ENCODE results near the gene TMEM31.

Gene TMEM31, protein sequence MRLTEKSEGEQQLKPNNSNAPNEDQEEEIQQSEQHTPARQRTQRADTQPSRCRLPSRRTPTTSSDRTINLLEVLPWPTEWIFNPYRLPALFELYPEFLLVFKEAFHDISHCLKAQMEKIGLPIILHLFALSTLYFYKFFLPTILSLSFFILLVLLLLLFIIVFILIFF

DNA sequence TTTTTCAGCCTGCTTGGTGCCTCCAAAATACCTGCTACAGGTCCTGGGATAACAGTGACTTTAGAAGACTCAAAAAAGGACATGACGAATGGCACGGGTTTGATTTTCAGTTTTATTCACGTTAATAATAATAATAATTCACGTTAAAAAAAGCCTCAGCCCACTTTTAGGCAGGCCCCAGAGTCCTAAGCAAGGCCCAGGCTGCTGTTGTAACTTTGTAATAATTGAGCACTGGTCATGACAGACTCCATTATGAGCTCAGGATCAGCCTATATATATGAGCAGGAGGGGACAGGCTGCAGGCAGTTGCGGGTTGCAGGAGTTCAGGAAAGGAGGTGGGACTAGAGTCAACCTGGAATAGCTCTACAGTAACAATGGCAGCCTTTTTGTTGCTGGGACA lies at the start of gene TMEM31:
Gene TMEM31, plus strand, starts transcription at position 301 of the 400 bp plus-strand sequence. CDS start 1,350 bp downstream, outside the sequence.
- no peak for DNase-seq

DNA sequence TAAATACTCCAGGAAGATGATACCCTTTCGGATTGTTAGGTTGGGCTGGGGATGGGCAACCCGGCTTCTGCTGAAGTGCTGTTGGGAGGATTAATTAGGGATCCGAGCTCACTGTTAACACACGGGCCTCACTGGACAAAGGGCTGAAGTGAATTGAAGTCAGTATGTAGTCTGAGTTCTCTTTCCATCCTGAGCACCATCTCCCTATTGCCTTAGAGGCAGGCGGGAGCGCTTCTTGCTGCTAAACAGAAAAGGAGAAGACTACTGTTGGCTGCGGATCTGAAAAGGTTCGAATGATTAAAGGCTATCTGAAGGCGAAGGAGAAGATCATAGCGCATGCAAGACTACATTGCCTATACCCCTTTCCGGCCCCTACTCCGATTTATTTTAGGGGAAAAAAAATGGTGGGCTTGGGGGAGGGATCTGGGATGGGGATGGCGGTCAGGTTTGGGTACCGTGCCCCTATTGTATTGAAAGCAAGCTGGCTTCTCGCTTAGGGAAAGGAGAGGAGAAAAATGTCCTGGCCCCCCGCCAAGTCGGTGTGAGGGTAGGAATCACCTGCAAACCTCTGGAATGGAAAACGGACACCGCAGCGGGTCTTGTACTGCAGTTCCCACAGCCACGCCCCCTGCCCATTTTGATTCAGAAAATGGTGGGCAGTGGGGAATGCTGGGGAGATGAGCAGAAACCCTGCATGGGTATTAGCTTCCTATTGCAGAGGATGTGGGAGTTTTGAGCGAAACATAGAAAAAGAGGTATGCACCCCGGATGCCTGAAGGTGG lies 46.5 kb upstream of the TMEM31 start:
- DNase-seq, result no peak

DNA sequence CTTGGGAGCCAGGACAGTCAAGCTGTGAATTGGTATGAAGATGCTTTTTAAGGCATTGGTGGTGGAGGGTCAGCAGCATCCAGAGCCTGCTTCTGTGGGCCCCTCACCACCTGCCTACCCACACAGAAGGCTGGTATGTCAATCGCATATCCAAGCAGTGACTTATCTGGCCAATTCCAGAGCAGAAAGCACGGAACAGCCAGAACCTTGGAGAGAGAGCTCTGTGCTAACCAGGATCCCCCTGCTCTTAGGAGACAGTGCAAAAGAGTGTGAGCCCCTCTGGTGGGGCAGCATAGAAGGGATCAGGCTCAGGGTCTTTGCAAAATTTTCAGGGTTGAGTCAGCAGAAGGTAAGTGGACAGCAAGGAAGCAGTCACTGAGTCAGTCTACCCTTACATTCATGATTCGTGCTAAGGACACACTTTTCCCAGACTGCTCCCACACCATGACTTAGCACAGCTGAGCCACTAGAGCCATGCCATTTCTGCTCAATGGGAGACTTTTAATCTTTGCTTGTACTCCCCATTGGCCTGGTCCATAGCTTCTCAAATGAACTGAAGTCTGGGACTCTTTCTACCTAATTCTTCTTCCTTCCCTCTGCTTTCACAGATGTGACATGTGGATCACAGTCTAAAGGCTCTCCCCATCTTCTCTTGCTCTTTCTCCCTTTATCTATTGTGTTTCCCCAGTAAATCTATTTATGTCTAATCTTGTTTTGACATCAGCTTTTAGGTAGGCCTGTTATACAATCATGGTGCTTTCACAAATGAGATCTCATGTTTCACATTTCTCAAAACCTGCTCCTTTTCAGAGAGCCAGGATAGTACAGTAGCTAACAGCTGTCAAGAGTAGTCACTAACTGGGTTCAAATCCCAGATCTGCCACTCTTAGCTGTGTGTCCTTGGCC lies 44.3 kb upstream of the TMEM31 start:
- no peak for DNase-seq

DNA sequence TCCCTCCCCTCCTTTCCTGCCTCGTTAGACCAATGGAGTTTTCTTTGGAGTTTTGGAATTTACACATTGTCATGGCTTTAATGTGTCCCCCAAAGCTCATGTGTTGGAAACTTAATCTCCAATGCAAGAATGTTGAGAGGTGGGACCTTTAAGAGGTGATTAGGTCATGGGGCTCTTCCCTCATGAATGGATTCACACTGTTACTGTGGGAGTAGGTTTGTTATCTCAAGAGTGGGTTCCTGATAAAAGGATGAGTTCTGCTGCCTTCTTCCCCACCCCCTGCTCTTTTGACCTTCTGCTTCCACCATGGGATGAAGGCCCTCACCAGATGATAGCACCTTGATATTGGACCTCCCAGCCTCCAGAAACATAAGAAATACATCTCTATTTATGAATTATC lies 41.0 kb upstream of the TMEM31 start:
- no peak for DNase-seq

DNA sequence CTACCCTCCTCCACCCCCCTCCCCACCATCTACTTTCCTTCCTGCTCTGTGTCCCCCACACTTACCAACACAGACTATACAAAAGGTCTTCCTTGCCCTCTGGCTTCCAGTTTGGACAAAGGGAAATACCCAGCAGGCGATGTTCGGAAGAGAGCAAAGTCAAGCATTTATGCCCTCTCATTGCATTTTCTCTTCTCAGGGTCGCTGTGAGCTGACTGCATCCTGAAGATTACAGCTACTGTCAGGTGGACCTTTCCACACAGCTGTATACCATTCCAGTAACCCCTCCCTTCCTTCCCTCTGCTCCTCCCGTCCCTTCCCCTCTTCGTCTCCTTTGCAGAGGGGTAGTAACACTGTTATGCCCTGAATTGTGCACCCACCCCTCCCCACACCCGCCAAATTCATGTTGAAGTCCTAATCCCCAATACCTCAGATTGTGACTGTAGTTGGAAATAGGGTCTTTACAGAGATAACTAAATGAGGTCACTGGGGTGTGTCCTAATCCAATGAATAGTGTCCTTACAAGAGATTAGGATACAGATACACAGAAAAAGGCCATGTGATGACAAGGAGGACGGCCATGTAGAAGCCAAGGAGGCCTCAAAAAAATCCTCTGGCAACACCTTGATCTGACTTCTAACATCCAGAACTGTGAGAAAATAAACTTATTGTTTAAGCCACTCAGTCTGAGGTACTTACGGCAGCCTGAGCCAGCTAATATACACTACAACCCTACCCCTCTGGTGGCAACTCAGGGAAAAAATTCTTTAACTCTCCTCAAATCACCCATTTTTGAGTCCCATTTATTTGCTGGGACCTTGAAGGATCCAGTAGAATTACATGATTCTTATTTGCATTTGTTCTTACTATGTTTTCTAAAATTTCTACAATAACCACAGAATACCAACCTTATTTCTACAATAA lies 35.9 kb upstream of the TMEM31 start:
- no peak for DNase-seq

DNA sequence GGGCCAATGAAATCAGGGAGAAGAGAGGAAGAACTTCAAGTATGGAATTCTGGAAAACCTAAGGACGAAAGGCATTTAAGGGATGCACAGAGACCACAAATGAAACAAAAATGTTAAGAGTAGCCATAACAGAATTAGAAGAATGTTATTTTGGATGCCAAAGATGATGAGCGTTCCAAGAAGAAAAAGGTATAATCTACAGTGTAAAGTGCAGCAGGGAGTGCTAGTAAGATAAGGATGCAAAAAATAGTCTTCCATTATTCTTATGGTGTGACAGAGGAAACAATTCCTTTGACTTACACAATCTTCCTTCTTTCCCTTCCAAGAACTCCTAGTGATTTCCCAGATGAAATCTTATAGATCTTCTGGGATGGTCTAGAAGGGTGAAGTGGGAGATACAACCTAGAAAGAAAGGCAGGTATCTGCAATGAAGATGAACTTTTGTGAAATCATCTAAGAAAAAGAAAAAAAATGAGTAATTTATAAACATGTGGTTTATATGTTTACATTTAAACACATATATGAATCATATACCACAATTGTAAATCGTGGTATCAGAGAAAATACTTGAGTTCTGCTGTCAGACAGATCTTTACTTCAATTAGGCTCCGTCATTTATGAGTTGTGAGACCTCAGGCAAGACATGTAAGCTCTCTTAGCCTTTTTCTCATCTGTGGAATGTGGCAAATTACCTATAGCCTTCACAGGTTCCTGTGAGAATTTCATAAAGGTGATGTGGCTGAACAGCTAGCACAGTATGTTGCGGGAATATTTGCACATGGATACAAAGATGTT lies 32.3 kb upstream of the TMEM31 start:
- DNase-seq, result no peak

DNA sequence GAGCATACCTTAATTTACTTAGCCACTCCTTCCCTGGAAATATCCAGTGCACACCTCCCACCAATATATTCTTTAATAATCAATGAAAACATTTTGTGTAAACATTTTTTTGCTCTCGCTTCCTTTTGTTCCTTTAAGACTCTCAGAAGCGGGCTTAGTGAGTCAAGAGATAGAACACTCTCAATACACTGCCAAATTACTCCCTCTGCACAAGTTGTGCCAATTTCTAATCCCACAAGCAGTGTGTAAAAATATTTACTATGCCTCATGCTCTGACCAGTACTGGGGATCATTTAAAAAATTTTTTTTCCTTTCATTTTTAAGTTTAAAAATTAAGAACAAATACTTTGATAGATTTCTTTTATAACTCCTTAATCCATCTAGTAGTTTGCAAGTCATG lies 29.3 kb upstream of the TMEM31 start:
- no peak for DNase-seq

DNA sequence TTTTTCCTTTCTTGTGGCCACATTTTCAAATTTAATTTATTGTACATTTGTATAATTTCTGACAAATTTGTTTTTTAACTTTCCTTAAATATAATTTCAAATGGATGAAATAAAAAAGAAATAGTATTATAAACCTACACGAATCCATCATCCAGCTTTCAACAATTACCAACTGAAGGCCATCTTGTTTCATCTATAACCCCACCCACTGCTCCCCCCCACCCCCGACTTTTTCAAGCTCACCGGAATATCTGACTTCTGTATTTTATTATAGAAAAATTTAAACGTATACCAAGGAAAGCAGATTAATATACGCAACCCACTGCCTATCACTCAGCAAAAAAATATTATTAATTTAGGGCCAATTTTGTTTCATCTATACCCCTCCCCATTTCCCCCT lies 25.3 kb upstream of the TMEM31 start:
- no peak for DNase-seq

DNA sequence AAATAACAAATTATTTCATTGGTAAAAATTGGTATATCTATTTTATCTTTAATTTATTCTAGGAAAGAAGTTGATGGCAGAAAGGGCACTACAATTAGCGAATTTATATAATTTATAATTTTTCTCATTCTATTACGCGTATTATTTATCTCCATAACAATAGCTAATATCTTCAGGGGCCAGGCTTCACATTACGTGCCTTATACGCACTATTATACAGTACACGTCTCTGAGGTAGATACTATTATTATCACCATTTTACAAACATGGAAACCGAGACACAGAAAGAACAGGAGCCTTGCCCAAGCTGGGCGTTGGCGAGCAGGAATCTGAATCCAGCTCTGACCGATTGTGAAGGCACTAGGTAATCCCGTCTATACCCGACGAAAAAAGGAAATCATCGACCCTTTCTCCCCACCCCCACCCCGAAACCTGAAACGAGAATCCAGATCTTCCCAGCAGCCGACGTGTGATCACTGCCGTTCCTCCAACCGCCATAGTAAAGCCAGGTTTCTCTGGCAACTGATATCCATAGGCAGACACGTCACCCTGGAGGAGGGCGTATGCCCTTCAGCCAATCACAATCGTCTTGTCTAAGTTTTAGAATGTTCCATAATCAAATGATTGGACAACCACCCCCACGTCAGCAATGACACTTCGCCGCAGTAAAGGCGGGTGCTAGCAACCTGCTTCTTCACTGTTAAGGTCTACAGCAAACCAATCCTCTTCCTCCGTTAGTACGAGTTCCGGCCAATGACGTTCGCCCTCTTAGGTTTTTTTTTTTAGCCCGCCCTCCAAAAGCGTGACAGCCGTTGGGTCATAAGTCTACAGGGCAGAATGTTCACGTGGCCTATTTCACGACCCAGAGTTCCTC lies 24.3 kb upstream of the TMEM31 start, which contains the start of gene MORF4L2:
Gene MORF4L2, minus strand, starts transcription at position 501 of the 874 bp plus-strand sequence. CDS start 9,672 bp downstream, outside the sequence.
- DNase-seq, result peak; percentile 83

DNA sequence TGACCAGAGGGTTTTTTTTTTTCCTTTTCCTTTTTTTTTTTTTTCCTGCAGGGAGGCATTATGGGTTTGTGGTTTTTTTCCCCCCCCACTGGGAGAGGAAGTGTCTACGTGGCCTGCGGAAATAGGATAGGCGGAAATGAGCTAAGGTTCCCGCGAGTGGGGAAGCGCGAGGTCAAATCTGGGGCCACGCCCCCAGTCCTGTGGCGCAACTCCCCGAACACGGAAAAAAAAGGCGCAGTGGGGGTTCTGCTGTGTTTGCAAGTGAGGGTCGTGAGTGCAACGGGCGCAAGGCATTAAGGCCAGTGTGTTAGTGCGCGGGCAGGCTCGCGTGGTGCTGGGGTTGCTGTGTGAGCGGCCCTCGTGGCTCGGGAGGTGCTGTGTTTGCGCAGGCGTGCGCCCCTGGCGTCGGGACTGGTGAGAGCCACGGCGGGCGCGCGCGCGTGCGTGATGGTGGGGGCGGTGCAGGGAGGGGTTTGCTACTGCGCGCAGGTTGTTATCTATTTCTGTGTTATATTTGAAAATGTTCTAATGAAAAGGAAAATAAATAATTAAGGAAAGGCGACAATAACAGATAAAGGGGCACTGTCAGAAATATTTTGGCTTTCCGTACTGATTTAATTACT lies 23.5 kb upstream of the TMEM31 start:
- DNase-seq, result peak; percentile 86

DNA sequence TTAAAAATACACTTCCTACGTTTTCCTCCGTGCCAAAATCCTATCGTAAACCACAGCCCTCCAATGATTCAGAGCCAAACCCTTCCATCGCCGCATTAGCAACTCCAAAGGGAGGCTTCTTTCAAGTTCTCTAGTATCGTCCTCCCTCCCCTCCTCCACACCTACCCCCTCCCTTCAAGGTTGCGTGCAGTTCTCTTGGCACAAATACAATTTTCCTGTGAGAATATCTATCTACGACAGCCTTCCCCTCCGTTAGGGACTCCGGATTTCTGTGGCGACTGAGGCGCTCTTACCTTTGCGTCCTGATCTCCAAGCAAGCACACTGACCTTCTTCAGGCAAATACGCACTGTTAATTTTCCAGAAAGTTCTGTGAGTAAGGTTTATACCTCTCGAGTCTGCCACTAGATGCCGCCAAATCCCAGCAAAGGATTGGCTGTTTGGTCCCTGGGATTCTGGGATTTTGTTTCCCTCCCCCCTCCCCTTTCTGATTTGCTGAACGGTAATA lies 23.0 kb upstream of the TMEM31 start:
- peak; percentile 31 for DNase-seq

DNA sequence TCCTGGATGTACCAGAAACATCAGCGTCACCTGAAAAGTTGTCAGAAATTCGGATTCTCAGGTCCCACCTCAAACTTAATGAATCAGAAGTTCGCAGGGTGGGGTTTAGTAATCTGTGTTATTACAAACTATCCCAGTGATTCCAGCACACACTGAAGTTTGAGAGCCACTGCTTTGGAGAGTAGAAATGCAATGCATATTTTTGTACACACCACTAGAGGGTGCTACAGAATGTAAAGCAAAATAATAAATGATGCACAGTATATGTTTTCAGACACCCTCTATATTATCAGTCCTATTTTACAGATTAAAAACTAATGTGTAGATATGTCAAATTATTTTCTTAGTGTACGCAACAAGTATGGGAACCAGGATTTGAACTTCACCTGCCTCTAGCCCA lies 21.8 kb upstream of the TMEM31 start:
- DNase-seq, result no peak

DNA sequence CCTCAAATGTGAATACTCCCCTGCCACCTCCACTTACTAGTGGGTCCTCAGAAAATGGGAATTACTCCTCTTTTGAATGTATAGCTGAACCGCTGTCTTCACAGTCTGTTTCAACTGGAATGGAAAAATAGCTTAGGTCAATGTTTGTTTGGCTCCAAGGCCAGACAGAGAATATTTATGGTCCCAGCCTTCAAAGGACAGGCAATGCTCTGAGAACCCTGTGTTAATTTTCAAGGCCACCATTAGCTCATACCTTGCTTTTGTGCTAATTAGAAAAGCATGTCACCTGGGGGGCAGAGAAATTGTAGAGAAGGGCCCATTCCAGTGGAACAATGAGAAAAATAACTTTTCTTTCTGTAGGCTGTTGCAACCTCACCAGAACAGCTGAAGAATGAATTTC lies 19.6 kb upstream of the TMEM31 start:
- no peak for DNase-seq

DNA sequence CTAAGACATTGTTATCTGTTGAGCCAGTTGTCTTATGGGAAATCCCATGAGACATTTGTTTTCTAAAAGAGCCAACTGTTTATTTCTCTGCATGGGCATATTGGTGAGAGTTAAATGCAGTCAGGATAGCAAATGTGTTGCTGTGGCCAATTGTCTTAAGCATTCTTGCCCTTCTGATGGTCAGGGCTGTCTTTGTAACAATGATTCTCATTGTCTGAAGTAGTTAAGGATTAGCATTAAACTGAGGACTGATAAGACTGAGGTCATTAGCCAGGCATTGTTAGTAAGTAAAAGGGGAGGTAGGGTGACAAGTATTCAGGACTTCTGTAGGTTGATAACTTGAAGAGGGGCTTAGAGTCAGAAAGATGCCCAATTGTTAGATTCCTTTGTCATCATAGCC lies 13.0 kb upstream of the TMEM31 start:
- DNase-seq, result no peak

DNA sequence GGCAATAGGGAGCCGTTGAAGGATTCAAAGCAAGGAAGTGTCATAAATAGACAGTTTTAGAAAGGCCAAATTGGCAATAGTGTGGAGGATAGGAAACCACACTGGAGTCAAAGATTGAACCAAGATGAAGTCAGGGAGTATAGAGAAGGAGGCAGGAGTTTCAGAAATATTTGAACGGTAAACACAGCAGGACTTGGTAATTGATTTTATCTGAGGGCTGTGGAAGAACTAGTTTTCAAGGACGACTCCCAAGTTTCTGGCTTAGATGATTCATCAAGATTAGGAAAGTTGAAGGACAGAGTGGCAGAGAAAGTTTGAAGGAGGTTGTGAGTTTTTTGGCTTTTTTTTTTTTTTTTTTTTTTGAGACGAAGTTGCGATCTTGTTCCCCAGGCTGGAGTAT lies 11.5 kb upstream of the TMEM31 start:
- DNase-seq, result no peak

DNA sequence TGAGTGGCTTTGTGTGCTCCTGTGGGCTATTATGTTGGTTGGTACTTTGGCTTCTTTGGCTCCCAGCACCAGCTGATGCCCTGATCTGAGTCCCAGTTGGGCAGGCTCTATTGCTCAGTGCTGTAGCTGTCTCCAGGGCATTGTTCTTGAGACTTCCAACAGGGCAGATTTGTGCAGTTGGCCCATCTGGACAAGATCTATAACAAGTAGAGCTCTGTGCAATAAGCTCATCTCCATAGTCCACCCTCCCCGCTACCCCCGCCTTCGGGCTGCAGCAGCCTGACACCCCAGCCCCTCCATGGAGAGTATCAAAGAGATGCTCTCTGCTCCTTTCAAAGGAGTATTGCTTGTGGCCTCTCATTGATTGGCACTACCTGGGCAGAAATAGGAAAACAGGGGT lies 5.8 kb upstream of the TMEM31 start:
- DNase-seq, result no peak

DNA sequence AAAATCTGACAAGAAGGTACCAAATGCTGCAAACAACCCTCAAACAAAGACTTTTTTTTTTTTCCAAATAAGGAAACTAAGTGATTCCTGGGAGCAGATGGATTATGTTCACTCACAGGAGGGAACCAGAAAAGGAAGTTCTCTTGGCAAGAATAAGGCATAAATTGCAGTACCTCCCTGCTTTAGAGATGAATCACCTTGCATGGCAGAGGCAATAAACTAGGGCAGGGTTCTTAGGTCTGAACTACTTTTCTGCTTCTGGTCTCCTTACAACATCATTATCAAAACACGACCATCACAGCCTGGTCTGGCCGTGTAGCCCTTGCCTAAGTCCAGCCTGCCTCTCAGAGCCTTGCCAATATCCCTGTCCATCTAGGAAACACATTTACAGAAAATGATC lies 6.3 kb downstream of the TMEM31 start:
- DNase-seq, result no peak

DNA sequence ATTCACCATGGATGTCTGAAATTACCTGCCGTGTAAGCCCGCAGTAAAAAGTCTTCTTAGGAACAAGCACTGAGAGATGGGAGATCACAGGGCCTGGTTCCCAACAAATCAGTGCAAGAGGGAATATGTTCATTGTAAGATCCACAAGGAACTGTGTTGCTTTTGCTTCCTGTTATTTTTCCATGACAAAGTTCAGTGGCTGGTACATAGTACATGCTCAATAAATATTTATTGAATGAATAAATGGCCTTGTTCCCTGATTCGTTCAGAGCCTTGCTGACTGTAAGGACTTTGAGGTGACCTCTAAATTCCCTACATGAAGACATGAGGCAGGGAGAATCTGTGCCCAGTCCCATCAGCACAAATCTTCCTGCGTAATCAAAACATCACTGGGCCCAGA lies 7.4 kb downstream of the TMEM31 start:
- DNase-seq, result no peak

DNA sequence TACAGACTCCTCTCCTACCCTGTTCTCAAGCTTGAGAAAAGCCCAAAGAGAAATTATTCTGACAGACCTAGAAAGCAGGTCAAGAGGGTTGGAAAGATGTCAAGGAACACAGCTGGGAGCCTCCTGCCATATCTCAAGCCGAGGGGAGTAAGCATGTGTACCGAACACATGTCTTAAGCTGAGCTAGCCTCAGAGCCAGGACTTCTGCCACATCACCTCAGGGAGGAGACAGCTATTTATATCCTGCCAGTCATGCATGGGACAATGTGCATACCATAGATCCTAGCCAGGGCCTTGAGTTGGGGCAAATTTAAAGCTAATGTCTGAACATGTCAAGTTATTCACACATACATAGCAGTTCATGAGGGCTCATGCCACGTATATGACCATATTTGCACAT lies 11.8 kb downstream of the TMEM31 start:
- no peak for DNase-seq

DNA sequence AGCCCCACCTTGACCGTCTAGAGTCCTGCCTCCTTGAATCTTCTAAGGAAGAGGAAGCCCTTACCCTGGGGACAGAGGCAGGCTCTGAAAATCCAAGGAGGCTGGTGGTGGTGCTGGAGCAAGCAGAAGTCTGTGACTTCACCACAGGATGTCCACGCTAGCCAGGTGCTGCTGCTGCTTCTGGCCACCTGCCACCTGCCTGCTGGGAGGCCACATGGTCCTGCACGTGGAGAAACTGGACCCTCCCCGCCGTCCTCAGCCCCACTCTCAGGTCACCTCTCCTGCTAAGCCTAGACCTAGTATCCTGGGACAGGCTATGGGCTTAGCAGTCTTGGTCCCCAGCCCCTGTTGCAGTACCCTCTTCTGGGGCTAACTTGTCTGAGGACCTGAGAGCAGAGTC lies 15.8 kb downstream of the TMEM31 start:
- DNase-seq, result no peak
